HG02588 (cell line): ENCODE data around the gene UMPS.
"Not testable (repeated sequence)": the region's sequence is repeated elsewhere in the genome, so short reads cannot be mapped to it uniquely, and the experiment has no call there.

ENCODE experiments used
- ATAC-seq: cut with Tn5 transposase; IDR thresholded peaks from one replicate; pipeline ENCODE4 v1.9.1; 2021; ENCODE audit warnings: mild to moderate bottlenecking, moderate library complexity; ENCODE audit not compliant: unreplicated experiment

The UMPS gene

DNA sequence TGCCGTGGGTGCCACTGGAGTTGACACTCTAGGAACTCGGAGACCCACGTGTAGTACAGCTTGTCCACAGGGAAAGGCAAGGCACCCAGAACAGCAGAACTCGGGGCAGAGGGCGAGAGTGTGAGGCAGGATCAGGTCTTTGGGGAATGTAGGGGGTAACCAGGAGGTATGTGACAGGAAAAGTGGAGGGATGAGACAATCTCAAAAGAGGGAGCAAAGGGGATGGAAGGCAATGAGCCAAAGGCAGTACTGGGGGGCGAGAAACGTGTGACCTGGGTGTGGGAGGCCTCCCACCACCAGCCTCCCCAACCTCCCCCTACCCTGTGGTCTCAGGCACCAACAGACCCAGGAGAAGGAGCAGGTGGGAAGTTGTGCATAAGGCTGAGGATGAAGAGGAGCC lies 48.9 kb downstream of the UMPS start:
- no peak for ATAC-seq

DNA sequence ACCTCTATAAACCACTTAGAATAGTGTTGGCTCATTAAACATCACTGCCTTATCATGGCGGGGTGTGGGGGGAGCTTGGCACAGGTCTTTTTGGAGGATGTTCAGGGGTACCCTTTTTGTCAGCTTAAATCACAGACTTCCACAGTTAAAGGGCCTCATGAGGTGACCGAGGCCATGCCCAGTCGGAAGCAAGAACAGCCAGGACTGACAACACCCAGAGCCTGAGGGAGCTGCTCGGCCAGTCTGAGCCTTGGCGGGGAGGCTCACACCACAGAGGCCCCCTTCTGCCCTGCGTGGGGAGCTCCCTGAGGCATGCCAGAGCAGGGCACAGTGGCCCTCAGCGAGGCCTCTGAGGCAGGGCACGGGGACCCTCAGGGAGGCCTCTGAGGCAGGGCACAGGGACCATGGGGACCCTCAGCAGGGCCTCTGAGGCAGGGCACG lies 49.5 kb downstream of the UMPS start:
- ATAC-seq: no peak

DNA sequence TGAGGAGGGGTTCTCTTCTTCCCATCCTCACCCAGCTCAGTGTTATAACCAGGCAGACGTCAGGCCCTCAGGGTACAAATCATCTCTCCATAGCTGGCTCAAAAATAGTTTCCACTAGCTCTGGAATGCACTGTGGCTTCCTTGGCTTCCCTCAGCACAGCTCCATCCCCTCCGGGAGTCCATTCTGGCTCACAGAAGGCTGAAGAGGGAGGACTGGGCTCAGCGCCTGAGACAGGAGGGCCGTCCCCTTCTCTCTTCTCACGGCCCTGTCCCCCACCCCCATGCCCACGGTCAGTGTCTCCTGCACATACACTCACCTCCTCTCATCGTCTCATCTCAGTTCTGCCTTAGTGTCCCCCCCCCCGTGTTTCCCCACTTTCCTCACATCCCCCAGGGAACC lies 50.1 kb downstream of the UMPS start:
- ATAC-seq: no peak

DNA sequence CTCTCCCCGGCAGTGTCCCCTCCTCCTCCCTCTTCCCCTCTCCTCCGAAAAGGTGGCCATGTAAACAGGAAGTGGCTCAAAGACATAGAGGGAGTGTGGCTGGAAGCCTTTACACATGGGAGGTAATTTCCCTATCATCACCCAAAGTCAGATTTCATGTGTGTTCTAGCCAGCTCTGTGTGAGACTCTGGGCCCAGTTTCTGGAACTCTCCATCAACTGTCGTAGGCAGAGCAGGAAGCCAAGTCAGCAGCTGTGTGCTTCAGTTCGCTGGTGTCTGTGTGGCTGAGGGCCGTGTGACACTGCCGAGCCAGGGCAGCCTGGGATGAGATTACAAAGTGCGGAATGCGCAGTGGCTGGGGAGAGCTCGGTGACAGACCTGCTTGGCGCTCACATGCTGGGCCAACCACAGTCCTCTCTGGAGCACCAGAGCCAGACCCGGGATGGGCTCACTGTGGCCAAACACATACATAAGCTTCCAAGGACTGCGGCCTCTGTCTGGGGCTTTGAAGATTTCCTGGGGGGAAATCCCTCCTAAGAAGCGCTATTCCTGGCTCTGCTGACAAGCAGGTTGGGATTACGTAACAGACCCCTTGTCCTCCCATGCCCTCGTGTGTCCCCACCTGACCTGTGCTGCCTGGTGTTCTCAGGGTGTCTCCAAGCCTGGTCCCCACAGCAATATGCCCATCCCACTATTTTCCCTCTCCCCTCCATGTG lies 50.7 kb downstream of the UMPS start:
- ATAC-seq: no peak

DNA sequence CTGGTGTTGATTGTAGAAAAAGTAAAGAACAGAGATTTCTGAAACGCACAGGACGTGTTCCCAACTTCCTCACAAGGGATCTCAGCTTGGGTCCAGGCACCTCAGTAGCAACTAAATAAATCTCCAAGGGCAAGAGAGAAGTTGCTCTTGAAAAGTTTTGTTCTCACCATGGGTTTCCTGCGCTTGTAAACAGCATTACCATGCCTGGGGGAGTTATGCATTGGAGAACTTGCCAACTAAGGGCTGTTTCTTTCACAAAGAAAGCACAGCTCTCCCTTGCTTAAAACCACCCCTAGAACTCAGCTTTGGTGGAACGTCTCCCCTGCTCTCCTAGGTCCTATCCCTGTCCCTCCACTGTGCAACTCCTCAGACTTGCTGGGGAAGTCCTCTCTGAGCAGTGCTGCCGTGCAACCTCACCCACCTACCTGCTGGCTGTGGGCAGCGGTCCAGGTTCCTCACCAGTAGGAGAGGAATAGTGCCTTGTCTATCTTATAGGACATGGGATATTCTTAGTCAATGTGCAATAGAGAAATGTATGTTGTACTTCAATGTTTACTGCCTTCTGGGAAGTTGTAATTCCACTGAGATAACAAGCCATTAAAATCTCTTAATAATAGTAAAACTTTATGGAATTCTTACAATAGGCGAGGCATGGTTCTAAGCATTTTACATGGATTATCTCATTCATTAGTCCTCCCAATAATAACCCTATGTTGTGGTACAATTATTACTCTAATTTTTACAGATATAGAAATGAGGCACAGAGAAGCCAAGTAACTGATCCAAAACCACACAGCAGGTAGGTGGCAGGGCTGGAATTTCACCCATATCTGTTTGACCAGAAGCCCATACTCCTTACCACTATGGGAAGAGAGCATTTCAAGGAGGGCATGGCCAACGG lies 51.5 kb downstream of the UMPS start:
- no peak for ATAC-seq

DNA sequence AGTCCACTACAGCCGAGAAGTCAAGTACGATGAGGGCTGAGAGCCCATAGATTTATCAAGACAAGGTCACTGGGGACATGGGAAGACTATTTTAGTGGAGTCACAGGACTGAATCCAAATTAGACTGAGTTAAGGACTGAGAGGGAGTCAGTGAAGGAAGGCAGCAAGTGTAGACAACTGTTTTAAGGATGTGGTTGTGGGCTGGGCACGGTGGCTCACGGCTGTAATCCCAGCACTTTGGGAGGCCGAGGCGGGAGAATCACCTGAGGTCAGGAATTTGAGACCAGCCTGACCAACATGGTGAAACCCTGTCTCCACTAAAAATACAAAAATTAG lies 52.1 kb downstream of the UMPS start:
- not testable (repeated sequence) for ATAC-seq

DNA sequence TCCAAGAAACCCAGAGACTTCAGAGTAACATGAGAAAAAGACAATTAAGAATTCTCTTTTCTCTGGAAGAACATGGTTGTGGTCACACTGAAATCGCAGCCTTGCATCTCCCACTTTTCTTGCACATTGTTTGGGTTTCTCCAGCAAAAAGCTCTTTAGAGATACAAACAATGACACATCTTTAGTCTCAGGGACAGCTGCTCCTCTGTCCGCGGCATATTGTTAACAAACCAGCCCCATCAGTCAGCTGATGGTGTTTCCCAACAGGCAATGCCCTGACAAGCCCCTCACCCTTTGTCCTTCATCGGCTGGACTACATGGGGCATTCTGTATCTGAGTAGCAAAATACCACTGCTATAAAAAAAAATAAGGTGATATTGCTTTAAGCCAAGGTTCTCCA lies 53.4 kb downstream of the UMPS start:
- no peak for ATAC-seq

DNA sequence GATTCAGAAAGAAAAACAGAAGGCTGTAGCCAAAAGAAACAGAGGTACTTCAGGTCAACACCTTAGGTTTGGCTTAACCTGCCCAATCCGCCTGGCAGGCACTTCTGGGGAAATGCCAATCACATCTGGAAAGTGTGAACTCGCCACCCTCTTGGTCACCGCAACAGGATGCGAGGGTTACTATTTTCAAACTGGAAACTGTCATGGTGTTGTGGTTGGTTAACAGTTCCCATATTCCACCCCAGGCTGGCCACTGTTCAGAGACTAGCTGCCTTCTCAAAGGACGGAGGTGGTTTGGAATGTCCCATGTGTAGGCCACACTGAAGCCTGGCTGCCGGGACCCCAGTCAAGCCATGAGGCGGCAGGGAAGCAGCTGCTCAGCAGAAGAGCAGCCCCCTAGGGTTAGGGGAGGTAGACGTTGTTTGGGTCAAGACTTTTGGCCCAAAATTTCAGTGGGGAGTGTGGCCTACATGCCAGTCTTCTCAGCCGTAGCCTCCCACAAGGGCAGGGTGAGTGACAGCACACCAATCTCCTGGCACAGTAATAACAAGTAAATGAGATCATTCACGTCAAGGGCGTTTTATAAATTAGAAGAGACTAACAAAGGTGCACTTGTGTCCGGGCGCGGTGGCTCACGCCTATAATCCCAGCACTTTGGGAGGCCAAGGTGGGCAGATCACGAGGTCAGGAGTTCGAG lies 54.6 kb downstream of the UMPS start:
- no peak for ATAC-seq

DNA sequence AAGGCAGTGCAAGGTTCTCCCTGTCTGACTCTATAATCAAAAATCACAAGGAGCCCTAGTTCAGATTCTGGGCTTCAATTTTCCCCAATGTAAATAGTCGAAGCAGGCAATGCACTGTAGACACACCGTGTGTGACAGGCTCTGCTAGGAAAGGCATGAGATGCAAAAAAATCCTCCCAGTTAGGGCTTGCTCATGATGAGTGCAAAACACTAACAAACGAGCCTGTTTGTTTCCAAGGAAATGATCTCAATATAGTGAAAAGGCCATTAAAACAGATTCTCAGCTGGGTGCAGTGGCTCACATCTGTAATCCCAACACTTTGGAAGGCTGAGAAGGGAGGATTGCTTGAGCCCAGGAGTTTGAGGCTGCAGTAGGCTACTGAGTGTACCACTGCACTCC lies 55.7 kb downstream of the UMPS start:
- ATAC-seq: no peak

DNA sequence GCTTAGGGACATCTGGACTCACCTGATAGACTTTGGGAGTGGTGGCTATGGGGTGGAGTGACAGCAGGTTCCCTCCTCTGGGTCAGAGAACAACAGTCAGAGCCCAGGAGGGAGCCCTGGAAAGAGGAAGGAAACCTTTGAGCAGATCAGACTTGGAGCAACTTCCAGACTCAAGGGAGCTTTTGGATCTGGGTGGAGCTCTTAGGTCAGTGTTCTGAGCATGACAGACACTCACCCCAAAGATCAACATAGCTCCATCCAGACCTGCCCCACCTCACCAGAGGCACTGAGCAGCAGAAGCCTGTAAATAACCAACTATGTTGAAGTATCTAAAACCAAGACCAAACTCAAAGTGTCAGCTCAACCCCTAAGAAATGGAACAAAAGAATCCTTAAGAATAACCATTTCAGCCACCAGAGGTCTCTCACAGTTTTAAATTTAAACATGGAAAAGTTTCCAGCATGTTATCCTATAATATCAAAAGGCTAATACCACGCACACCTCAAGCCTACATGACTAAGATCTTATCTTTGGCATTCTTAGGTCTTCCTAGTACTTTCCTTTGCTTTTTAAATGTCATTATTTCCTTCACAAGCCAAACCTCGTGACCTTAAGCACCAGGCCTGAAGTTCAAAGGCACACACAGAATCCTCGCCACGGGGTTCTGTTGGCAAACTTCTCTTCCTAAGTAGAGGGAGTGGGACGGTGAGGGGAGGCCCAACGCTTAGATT lies 56.4 kb downstream of the UMPS start:
- no peak for ATAC-seq

DNA sequence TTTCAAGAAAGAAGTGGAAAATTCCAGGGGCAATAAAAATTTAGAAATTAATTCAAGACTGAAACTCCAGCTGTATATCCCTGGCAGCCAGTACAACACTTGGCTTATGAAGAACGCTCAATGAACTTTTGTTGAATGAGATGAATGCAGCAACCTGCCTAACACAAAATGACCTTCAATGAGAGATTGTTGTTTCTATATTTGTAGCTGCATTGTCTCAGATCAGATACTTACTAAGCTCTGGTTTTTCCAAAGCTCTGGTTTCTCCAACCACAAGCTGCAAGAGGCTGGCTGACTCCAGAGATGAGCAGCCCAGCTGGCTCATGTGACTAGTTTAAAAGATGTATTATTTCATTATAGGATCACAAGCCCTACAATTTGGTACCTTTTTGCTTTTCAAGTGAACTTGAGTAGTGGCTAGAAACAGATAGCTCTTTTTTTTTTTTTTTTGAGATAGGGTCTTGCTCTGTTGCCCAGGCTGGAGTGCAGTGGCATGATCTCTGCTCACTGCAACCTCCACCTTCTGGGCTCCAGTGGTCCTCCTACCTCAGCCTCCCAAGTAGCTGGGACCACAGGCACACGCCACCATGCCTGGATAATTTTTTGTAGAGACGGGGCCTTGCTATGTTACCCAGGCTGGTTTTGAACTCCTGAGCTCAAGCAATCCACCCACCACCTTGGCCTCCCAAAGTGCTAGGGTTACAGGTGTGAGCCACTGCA lies 57.4 kb downstream of the UMPS start:
- ATAC-seq: no peak

DNA sequence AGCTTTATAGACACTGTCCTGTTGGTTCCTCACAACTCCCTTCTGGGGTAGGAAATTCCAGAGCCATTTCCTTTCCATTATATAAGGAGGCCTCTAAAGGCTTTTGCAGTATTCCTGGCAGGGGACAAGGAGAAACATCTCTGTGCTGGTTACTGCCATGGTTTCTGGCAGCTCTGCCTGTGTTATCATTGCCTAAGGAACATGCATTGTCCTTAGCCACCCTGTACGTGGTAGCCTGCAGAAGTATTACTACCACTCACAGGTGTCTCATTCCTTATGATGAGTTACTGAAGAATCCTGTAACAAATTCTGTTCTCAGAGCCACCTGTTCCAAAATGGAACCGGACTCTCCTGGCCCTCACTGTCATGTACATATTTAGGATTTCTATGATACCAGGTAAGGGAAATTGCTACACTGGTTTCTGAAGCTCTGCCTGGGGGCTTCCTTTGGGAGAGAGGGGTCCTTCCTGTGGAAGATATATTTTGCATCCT lies 58.0 kb downstream of the UMPS start:
- ATAC-seq: no peak

DNA sequence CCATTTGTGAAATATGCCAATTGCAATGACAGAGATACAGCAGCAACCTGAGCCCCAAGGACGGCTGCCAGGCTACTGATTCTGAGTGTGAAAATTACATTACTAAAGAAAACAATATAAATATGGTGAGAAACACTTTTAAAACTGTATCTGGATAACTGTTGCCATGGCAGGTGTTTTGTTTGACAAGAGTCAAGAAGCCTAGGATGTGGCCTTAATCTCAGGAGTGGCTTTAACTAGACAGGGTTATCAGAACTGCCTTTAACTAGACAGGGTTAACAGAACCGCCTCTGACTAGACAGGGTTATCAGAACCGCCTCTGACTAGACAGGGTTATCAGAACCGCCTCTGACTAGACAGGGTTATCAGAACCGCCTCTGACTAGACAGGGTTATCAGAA lies 58.9 kb downstream of the UMPS start:
- not testable (repeated sequence) for ATAC-seq

DNA sequence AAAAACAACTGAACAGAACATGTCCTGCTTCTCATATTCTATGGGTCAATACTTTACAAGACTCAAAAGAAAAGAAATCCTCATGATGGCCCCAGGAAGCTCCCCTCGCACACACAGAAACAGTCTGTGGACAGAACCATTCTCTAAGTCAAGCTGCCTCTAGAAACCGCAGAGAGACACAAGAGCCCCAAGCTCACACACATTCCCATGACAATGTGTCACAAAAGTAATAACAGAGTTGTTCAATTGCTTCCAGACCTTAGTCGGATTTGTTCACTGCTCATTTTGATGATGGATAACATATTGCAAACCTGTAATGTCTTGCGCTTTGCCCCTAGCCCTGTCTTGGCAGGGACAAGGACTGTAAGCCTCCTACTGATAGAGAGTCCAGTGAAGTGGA lies 60.9 kb downstream of the UMPS start:
- ATAC-seq: no peak

DNA sequence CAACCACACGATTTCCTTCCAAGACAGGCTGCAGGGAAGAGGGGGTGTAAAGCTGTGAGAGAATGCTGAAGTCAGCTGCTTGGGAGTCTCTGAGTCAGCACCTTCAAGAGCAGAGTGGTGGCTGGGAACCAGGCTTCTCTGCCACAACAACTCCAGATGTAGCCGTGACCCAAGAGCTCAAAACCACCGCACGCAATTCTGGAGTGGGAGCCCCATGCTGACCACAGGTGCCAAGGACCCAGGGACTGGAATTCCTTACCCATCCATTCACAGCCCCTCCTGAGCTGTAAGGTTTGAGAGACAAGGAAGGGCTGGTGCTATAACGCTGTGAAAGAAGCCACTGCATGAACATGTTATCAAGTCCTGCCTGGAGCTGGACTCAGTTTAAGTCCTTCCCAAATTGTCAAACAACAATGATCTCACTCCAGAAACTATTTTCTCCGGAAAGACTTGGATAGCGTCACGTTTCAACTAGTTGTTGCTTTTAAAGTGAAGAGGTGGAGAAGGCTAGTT lies 61.4 kb downstream of the UMPS start:
- ATAC-seq: no peak

DNA sequence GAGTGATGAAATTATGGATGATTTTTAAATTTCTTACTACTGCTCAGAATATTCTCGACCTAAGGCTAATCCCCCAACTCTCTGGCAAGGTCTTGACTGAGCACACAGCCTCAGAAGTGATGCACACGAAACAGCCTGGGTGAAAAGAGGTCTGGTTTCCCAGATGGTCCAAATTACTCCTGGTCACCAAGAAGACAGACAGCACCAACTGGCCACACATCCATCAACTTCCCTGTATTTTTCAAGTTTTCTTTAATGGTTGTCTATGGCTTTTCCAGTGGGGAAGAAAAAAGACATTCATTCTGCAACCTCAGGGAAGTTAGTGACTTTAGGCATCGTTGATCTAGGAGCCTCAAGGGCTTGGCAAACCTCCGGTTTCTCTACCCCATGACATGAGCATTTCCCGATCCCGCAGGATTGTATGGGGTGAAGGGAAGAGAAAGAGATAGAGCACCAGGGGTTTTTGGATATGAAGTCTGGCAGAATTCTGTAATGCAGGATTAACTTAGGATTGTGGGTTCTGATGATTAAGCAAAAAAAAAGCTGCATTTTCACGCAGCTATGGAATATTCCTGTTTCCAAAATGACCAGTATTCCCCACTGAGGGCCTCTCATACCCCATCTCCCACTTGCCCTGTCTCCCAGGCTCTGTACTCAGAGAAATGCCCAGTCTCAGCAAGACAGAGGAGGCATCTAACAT lies 62.2 kb downstream of the UMPS start:
- ATAC-seq: no peak

DNA sequence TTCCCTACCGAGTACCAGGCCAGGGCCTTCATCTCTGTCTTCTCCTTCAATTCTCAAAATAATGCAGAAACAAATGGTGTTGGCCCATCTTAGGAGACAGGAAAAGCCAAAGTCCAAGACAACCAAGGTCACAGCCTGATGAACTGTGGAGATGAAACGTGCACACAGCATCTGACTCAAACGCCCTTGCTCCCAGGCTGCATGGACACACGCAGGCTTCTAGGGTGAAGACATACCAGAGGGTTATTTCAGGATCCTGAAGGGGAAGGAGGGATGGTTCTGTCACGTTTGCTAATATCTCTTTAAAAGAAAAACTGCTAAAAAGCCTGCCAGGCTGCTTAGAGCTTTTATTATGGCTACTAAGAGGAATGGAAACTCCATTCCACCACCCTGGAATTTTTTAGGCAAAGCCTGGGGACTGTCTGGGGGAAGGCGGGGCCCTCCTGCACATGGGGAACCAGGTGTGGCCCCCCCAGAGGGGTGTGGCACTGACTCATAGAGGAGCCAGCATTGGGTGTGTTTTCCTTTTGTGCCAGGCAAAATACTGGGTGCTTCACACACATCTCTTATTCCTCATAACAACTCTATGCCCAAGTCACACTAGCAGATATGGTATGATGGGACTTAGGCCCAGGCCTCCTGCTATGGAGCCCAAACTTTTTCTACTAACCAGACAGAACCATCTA lies 62.9 kb downstream of the UMPS start:
- ATAC-seq: no peak

DNA sequence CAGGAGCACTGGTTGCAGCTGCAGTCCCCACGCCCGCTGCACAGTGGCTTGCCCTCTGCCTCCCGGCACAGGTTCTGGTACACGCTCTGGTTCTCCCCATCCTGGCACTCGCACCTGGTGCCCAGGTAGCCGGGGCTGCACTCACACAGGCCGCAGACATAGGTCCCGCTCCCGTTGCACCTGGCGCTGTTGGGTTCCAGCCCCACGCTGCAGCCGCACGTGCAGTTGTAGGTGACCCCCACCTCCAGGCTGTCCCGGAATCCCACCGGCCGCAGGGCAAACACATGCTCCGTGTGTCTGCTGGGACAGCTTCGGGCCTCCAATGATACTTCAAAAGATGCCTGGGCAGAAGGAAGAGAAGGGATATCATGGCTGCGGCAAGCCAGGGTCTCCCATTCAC lies 66.2 kb downstream of the UMPS start:
- no peak for ATAC-seq

DNA sequence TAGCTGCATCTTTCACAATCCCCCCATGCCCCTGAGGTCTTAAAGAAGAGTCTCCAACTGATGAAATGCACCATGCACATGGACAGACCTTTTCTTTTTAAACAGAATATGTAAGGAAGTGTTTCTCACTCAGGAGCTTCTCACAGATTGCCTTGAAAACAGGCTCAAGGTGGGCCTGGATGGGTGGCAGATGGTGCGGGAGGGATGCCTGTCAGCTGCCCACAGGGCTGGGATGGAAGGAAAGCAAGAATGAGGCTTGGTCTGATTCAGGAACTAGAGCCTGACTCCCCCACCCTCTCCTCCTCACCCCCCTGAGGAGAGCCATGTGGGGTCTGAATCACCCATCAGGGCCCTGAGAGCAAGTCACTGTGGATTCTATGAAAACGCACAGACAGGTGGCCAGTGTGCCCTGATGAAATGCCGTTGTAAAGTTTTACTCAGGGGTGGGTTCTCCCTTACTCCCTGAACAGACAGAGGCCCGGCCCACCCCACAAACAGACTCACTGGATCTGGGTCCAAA lies 67.2 kb downstream of the UMPS start:
- no peak for ATAC-seq
